Colonic mucosa (tissue), 4 donors: ENCODE results near the gene MCEMP1. TPM values are rescaled to one million over a fixed set of nuclear protein-coding genes. Genes with fewer than 3 reads are reported as not detected.
"Not testable (repeated sequence)": the region's sequence is repeated elsewhere in the genome, so short reads cannot be mapped to it uniquely, and the experiment has no call there.

Experiments
- DNase-seq: peaks from one replicate; pipeline ENCODE4 v3.0.0-alpha.2; 2020
- H3K27ac ChIP-seq: fragments of 200-600 bp; one replicate; pipeline ENCODE4 v1.8.0; 2021
- H3K27me3 ChIP-seq: fragments of 200-600 bp; one replicate; pipeline ENCODE4 v1.8.0; 2021
- H3K36me3 ChIP-seq: fragments of 200-600 bp; one replicate; pipeline ENCODE4 v1.8.0; 2021
- H3K4me1 ChIP-seq: fragments of 200-600 bp; one replicate; pipeline ENCODE4 v1.8.0; 2021; ENCODE audit warnings: mild to moderate bottlenecking
- H3K4me3 ChIP-seq: fragments of 200-600 bp; one replicate; pipeline ENCODE4 v1.8.0; 2021
- H3K9ac ChIP-seq, 2 donors: one replicate each; pipeline ENCODE4 v1.7.0; 2013; ENCODE audit warnings: control low read depth in 2 of 2, low read depth in 2 of 2, low read length in 2 of 2
- H3K9me3 ChIP-seq: fragments of 200-600 bp; one replicate; pipeline ENCODE4 v1.8.0; 2021
- CTCF ChIP-seq: fragments of 200-600 bp; IDR thresholded peaks from one replicate; pipeline ENCODE4 v1.8.0; 2022; ENCODE audit warnings: antibody characterized with exemption, mild to moderate bottlenecking
- intact Hi-C: fragments of 100-400 bp; cut with DNase I; formaldehyde crosslinking; loops from one replicate; pipeline ENCODE4 v1.14.1; 2022
- total RNA-seq, 2 donors: library from RNA; stranded (reverse); fragmentation: NEBNext Ultra II Directional in 1 of 2; extraction: Animal tissue kit (Norgen Biotek cat#: 25700) in 1 of 2; gene quantifications; one replicate each; pipeline ENCODE4 v1.2.1, GENCODE V29; 2021
- donor health status: healthy.
- donor health status: DM: no; HTN: no; CAD: no.
- donor health status: DM: no; HTN: no; CAD: no.

The MCEMP1 gene
- total RNA-seq, 2 donors from 2014 or later, result 0.20 TPM; not detected in 1

GRCh38 chr19:7642295-7643030 is 34.4 kb upstream of the MCEMP1 start:
- no peak for DNase-seq
- no peak for TF ChIP-seq CTCF

GRCh38 chr19:7643031-7643415 is 33.9 kb upstream of the MCEMP1 start:
- H3K4me1 ChIP-seq, result no peaks in the 10 kb centered on the region
- TF ChIP-seq CTCF, result no peak
- no peak overlapping the region for H3K9ac ChIP-seq
- intact Hi-C loops, result no loop called here
- H3K36me3 ChIP-seq, result no peaks in the 10 kb centered on the region
- H3K4me3 ChIP-seq, result no peak overlapping the region
- DNase-seq, result no peak
- no peaks in the 10 kb centered on the region for H3K9me3 ChIP-seq
- no peaks in the 10 kb centered on the region for H3K27me3 ChIP-seq
- H3K27ac ChIP-seq, result no peak overlapping the region

More at GRCh38 chr19:7642295-7643030, 34.4 kb upstream of the MCEMP1 start:
- Histone ChIP-seq H3K9me3 (no peaks in the 10 kb centered on the region), H3K27me3 (no peaks in the 10 kb centered on the region), H3K4me1 (no peaks in the 10 kb centered on the region), H3K9ac (no peak overlapping the region), H3K36me3 (no peaks in the 10 kb centered on the region), H3K4me3 (no peak overlapping the region), H3K27ac (no peak overlapping the region)
- intact Hi-C loops, result no loop called here

- intact Hi-C loops, result not testable (repeated sequence)
Measured at GRCh38 chr19:7643629-7644549, 33.0 kb upstream of the MCEMP1 start.

GRCh38 chr19:7644550-7644877 is 32.4 kb upstream of the MCEMP1 start:
- Histone ChIP-seq H3K36me3 (no peaks in the 10 kb centered on the region), H3K27ac (no peak overlapping the region), H3K27me3 (no peaks in the 10 kb centered on the region), H3K4me1 (no peaks in the 10 kb centered on the region), H3K4me3 (no peak overlapping the region), H3K9ac (no peak overlapping the region), H3K9me3 (no peaks in the 10 kb centered on the region)
- TF ChIP-seq CTCF, result no peak
- DNase-seq, result no peak
- intact Hi-C loops, result no loop called here

More at GRCh38 chr19:7643629-7644549, 33.0 kb upstream of the MCEMP1 start:
- not testable (repeated sequence) for H3K9ac ChIP-seq, H3K9me3 ChIP-seq, H3K36me3 ChIP-seq, H3K27me3 ChIP-seq, H3K4me1 ChIP-seq, H3K27ac ChIP-seq, H3K4me3 ChIP-seq
- DNase-seq, result peak; percentile 36

GRCh38 chr19:7645163-7645562 is 31.7 kb upstream of the MCEMP1 start:
- TF ChIP-seq CTCF, result no peak
- Histone ChIP-seq H3K4me1 (no peaks in the 10 kb centered on the region), H3K36me3 (no peaks in the 10 kb centered on the region), H3K27me3 (no peaks in the 10 kb centered on the region), H3K9ac (no peak overlapping the region), H3K4me3 (no peak overlapping the region), H3K27ac (no peak overlapping the region), H3K9me3 (no peaks in the 10 kb centered on the region)
- DNase-seq, result no peak
- intact Hi-C loops, result no loop called here
